GM19025 (cell line): ENCODE measurements around the gene EVL.

Experiments
- ATAC-seq: cut with Tn5 transposase; IDR thresholded peaks from one replicate; pipeline ENCODE4 v1.9.1; 2021; ENCODE audit warnings: mild to moderate bottlenecking, low read depth, moderate library complexity; ENCODE audit not compliant: unreplicated experiment

Gene EVL

GRCh38 chr14:100037353-100037752 is 27.9 kb upstream of the EVL start:
- ATAC-seq, result no peak

DNA sequence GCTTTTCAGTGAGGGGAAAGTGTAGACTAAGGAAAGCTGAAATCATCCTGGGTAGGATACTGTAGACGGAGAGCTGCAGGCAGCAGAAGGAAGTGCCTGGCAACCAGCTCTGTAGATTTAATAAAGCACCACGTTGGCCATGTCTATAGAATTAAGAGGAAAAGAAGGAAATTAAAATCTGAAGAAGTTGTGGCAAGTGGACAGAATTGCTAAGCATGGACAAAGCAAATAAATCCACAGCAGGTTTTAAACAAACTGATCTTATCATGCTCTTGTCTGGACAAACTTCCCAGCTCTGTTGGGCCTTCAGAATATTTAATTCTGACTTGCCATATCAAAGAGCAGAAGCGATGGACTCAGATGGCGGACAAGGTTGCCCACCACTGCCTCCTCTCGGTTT is 27.2 kb upstream of the EVL start:
- ATAC-seq, result no peak

DNA sequence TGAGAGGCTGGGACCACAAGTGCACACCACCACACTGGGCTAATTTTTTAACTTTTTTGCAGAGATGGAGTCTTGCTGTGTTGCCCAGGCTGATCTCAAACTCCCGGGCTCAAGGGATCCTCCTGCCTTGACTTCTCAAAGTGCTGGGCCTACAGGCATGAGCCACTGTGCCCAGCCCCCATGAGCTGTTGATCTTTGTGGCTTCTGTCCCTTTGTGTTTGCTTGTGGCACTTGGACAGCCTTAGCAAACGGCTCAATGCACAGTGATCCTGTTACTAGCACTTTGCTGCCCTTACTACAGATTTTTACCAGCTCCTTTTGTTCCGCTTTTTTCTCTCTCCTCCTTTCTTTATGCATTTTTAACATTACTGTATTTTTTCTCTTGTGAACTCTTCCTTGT is 25.3 kb upstream of the EVL start:
- no peak for ATAC-seq

DNA sequence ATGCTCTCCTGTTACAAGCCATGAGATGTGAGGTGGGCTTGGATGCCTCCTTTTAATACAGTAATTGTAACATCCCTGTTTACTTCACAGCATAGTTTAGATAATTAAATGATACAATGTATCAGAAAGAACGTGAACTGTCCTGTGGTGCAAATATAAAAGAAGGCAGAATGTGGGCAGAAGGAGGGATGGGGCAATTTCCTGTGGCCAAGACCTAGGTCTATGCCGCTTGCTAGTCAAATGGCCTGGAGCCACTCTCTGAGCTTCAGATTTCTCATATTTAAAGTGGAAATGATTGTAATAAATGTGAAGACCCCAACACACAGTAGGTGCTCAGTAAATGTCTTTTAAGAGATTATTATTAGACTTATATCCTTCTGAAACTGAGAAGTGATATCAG is 24.0 kb upstream of the EVL start:
- ATAC-seq, result no peak

DNA sequence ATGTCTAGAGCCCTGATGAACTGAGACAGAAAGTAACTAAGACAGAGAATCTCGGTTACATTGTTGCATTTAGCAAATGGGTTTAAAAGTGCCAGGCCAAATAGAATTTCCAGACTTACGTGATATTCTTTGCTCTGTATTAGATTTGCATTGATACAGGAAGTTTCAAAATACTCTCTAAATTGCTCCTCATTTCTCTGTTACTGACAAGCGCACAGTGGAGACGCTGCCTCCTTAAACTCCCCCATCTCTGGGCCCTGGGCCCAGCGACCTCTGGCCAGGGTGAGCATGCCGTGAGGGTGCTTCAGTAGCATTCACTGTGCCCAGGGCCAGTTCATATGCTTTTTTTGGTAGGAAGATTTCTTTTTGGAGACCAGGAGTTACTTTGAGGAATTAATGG is 22.9 kb upstream of the EVL start:
- ATAC-seq, result no peak

GRCh38 chr14:100045642-100046344 is 19.4 kb upstream of the EVL start:
- no peak for ATAC-seq

GRCh38 chr14:100047600-100047999 is 17.6 kb upstream of the EVL start:
- no peak for ATAC-seq

DNA sequence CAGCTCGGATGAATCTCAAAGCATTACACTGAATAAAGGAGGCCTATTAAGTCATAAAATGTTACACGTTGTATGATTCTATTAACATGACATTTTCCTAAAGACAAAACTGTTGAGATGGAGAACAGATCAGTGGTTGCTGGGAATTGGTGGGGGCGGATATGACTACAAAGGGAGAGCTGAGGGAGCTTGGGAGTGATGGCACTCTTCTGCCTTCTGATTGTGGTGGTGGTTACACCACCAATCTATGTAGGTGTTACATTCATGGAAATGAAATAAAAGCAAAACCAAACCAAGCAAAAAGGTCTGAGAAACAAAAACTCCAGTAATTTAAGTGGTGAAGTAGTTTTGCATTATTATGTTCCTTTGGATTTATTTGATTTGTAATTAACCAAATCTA is 16.4 kb upstream of the EVL start:
- no peak for ATAC-seq

- ATAC-seq, result no peak
Measured at GRCh38 chr14:100049220-100049619, 16.0 kb upstream of the EVL start.

DNA sequence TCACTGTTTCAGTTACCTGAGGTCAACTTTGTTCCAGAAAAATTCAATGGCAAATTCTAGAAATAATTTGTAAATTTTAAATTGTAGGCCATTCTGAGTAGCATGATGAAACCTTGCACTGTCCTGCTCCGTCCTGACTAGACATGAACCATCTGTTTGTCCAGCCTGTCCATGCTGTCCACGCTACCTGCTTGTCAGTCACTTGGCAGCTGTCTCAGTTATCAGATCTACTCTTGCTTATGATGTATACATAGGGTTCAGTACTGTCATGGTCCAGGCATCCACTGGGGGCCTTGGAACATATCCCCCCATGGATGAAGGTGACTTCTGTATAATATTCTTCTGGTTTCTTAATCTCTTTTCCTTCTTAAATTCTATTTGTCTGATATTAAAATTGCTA is 14.1 kb upstream of the EVL start:
- no peak for ATAC-seq

DNA sequence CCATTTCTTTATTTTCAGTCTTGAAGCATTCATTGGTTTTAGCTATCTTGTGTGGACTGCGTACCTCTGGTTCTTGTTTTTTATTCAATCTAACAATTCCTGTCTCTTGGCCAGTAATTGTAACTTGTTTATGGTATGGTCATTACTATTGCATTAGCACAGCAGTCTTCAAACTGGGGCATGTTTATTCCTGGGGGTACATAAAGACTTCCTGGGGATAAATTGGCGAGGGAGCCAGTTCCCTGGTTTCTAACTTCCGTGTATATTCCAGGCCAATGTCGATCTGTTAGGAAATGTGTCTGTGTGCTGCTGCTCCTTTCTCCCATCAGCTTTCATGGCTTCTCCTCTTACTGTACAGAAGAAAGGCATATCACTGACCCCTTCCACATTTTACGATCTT is 13.7 kb upstream of the EVL start:
- no peak for ATAC-seq

DNA sequence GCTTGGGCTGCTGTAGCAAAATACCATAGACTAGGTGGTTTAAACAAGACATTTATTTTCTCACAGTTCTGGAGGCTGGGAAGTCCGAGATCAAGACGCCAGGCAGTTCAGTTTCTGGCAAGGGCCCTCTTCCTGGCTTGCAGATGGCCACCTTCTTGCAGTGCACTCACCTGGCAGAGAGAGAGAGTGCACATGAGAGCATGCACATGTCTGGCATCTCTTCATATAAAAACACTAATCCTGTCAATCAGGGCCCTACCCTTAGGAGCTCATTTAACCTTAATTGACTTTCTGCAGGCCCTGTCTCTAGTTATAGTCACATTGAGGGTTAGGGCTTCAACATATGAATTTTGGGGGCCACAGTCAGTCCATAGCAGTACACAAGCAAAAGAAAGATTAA is 12.4 kb upstream of the EVL start:
- ATAC-seq, result no peak

GRCh38 chr14:100054316-100055075 is 10.7 kb upstream of the EVL start:
- ATAC-seq, result no peak

GRCh38 chr14:100056431-100056830 is 8.8 kb upstream of the EVL start:
- ATAC-seq, result no peak

DNA sequence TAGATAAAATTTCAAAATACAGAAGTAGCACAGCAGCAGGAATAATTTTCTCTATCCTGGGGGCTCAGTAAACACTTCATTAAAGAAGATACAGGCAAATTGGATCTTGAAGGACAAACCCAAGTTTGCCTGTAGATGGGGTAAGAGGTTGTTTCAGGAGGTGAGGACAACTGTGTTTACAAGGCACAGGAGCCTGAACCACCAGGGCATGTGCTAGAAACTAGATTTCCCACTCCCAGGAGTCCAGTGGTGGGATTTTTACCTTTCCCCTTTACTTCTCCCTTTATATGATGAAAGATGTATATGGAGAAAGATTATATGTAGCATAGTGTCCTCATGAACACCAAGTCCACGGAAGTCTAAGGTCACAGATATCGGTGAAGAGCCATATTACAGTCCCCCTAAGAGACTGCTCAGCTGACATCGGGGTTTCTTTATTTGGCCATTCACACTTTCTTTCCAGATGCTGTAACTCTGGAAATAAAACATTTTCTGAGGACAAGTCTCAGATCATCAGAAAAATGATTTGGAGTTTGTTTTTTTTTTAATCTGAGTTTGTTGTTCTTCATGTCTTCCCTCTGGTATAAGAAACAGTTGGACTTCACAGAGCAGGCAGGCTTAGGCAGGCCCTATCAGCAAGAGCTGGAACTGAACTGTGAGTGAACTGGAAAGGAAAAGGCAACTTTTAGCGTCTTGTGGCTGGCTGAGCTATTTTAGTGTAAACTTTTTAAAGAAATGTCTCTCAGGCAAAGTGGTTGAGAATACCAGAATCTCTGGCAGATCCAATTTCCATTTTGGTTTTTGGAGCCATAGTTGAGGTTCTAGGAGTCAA is 8.0 kb upstream of the EVL start:
- no peak for ATAC-seq

GRCh38 chr14:100058777-100059437 is 6.3 kb upstream of the EVL start:
- peak; percentile 69 for ATAC-seq

DNA sequence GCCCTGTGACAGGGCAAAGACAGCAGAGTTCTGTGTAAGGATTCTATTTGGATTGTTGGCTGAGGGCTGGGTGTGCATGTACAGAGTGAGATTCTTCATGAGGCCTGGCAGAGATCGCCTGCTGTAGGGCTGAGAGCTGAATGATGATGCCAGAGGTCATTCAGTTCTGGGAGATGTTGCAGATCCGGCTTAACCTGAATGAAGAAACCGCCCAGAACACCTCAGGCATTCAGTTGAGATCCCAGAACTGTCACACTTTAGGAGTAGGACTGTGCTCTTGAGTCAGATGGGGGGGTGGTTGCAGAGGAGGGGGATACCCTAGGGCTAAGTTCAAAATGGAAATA is 5.8 kb upstream of the EVL start:
- no peak for ATAC-seq

- ATAC-seq, result no peak
Measured at GRCh38 chr14:100060760-100061159, 4.5 kb upstream of the EVL start.

DNA sequence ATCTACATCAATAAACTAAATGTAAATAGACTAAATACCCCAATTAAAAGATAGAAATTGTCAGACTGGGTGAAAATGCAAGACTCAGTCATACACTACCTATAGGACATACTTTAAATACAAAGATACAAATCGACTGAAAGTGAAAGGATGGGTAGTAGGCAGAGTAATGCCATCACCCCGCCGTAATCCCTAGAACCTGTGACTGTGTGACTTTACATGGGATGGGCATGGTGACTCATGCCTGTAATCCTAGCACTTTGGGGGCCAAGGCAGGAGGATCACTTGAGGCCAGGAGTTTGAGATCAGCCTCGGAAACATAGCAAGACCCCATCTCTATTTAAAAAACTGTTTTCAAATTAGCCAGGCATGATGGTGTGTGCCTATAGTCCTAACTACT is 2.6 kb upstream of the EVL start:
- ATAC-seq, result no peak

GRCh38 chr14:100063314-100063941 is 1.8 kb upstream of the EVL start:
- no peak for ATAC-seq
